Vagina (tissue), 2 donors: ENCODE measurements around the gene LRRTM3. TPM values are rescaled to one million over a fixed set of nuclear protein-coding genes. Genes with fewer than 3 reads are reported as not detected.

Experiments used
- DNase-seq, 2 donors: peaks; one replicate each; pipeline ENCODE4 v3.0.0-alpha.2; 2017; ENCODE audit errors: extremely low spot score in 2 of 2
- H3K27ac ChIP-seq: fragments of 200-600 bp; sonication (generic); one replicate; pipeline ENCODE4 v1.5.1; 2019
- H3K27me3 ChIP-seq: fragments of 200-600 bp; sonication (generic); one replicate; pipeline ENCODE4 v1.5.1; 2019
- H3K36me3 ChIP-seq, 2 donors: fragments of 200-600 bp; sonication (generic); one replicate each; pipeline ENCODE4 v1.5.1; 2017 to 2019
- H3K4me1 ChIP-seq: fragments of 200-600 bp; sonication (generic); one replicate; pipeline ENCODE4 v1.5.1; 2019
- H3K4me3 ChIP-seq, 2 donors: fragments of 200-600 bp; sonication (generic); 1 replicate in 1 of 2; 2 replicates in 1 of 2; pipeline ENCODE4 v1.5.1; 2016 to 2019
- H3K9me3 ChIP-seq: fragments of 200-600 bp; sonication (generic); one replicate; pipeline ENCODE4 v1.5.1; 2019
- CTCF ChIP-seq, 3 experiments: fragments of 450-650 bp in 2 of 3; fragments of 200-600 bp in 1 of 3; sonication (generic) in 1 of 3; IDR thresholded peaks; one replicate each; pipeline ENCODE4 v1.5.1; 2017 to 2019; ENCODE audit warnings: antibody characterized with exemption in 3 of 3, mild to moderate bottlenecking in 2 of 3, moderate library complexity in 2 of 3
- POLR2A ChIP-seq, 2 donors: fragments of 450-650 bp; IDR thresholded peaks; one replicate each; pipeline ENCODE4 v1.6.1; 2017; ENCODE audit warnings: antibody characterized with exemption in 2 of 2, mild to moderate bottlenecking in 2 of 2, moderate library complexity in 2 of 2
- POLR2AphosphoS5 ChIP-seq, 2 donors: sonication (generic); formaldehyde crosslinking; IDR thresholded peaks; one replicate each; pipeline ENCODE4 v1.9.0; 2017; ENCODE audit warnings: antibody characterized with exemption in 2 of 2, mild to moderate bottlenecking in 2 of 2, low read depth in 1 of 2; ENCODE audit not compliant: insufficient read depth in 1 of 2
- intact Hi-C: fragments of 100-400 bp; cut with DNase I; formaldehyde crosslinking; loops from one replicate; pipeline ENCODE4 v1.15.1; 2023
- total RNA-seq: library from RNA; depleted of rRNA; stranded (reverse); fragments of >200 nt; gene quantifications from one replicate; pipeline ENCODE4 v1.2.3, GENCODE V29; 2016

The LRRTM3 gene
- total RNA-seq, 1 donor from 2014 or later: 0.25 TPM

- peaks cover 14% of the 10 kb centered on the region for H3K4me1 ChIP-seq
- H3K27me3 ChIP-seq: no peaks in the 10 kb centered on the region
- intact Hi-C loops: no loop called here
- no peak overlapping the region for H3K4me3 ChIP-seq
- no peaks in the 10 kb centered on the region for H3K36me3 ChIP-seq
- TF ChIP-seq POLR2A (IDR thresholded peaks at IDR 0.05): no peak
- no peak for TF ChIP-seq POLR2AphosphoS5 (IDR thresholded peaks at IDR 0.05; ENCODE audit: insufficient read depth in 1 of 2, low read depth in 1 of 2)
- TF ChIP-seq CTCF (IDR thresholded peaks at IDR 0.05): no peak
- no peaks in the 10 kb centered on the region for H3K9me3 ChIP-seq
- DNase-seq: no peak
- H3K27ac ChIP-seq: no peak overlapping the region
Measured at GRCh38 chr10:66926841-66927240, 1.0 kb downstream of the LRRTM3 start.

GRCh38 chr10:66927251-66927935 is 1.6 kb downstream of the LRRTM3 start:
- H3K4me1 ChIP-seq: peaks cover 14% of the 10 kb centered on the region
- intact Hi-C loops: no loop called here
- no peak overlapping the region for H3K27ac ChIP-seq
- TF ChIP-seq POLR2A (IDR thresholded peaks at IDR 0.05) (no peak), POLR2AphosphoS5 (IDR thresholded peaks at IDR 0.05; ENCODE audit: insufficient read depth in 1 of 2, low read depth in 1 of 2) (no peak), CTCF (IDR thresholded peaks at IDR 0.05) (no peak)
- H3K9me3 ChIP-seq: no peaks in the 10 kb centered on the region
- no peaks in the 10 kb centered on the region for H3K36me3 ChIP-seq
- no peak for DNase-seq
- no peaks in the 10 kb centered on the region for H3K27me3 ChIP-seq
- no peak overlapping the region for H3K4me3 ChIP-seq

GRCh38 chr10:66927971-66928770 is 2.3 kb downstream of the LRRTM3 start:
- H3K9me3 ChIP-seq: no peaks in the 10 kb centered on the region
- peaks cover 14% of the 10 kb centered on the region for H3K4me1 ChIP-seq
- no peaks in the 10 kb centered on the region for H3K27me3 ChIP-seq
- H3K27ac ChIP-seq: no peak overlapping the region
- TF ChIP-seq CTCF (IDR thresholded peaks at IDR 0.05): no peak
- TF ChIP-seq POLR2A (IDR thresholded peaks at IDR 0.05): no peak
- no peak for TF ChIP-seq POLR2AphosphoS5 (IDR thresholded peaks at IDR 0.05; ENCODE audit: insufficient read depth in 1 of 2, low read depth in 1 of 2)
- DNase-seq: no peak
- H3K4me3 ChIP-seq: no peak overlapping the region
- H3K36me3 ChIP-seq: no peaks in the 10 kb centered on the region
- intact Hi-C loops: no loop called here

- Histone ChIP-seq H3K4me1 (peaks cover 14% of the 10 kb centered on the region), H3K27ac (no peak overlapping the region), H3K36me3 (no peaks in the 10 kb centered on the region), H3K9me3 (no peaks in the 10 kb centered on the region), H3K27me3 (no peaks in the 10 kb centered on the region), H3K4me3 (no peak overlapping the region)
- no peak for DNase-seq
- intact Hi-C loops: no loop called here
- TF ChIP-seq CTCF (IDR thresholded peaks at IDR 0.05): no peak
- TF ChIP-seq POLR2A (IDR thresholded peaks at IDR 0.05): no peak
- TF ChIP-seq POLR2AphosphoS5 (IDR thresholded peaks at IDR 0.05; ENCODE audit: insufficient read depth in 1 of 2, low read depth in 1 of 2): no peak
Measured at GRCh38 chr10:66928776-66929175, 2.9 kb downstream of the LRRTM3 start.

GRCh38 chr10:66929375-66929774 is 3.5 kb downstream of the LRRTM3 start:
- Histone ChIP-seq H3K9me3 (no peaks in the 10 kb centered on the region), H3K27ac (no peak overlapping the region), H3K36me3 (no peaks in the 10 kb centered on the region), H3K4me3 (no peak overlapping the region), H3K27me3 (no peaks in the 10 kb centered on the region), H3K4me1 (peaks cover 14% of the 10 kb centered on the region)
- intact Hi-C loops: no loop called here
- no peak for DNase-seq
- TF ChIP-seq POLR2AphosphoS5 (IDR thresholded peaks at IDR 0.05; ENCODE audit: insufficient read depth in 1 of 2, low read depth in 1 of 2): no peak
- no peak for TF ChIP-seq CTCF (IDR thresholded peaks at IDR 0.05)
- no peak for TF ChIP-seq POLR2A (IDR thresholded peaks at IDR 0.05)
